ENCODE measurements around the gene IL10.

Gene IL10

GRCh38 chr1:206778031-206778430, 5.7 kb upstream of the IL10 start:
- Mint-ChIP-seq H3K36me3 (ENCODE audit: low read depth) (no peaks in the 10 kb centered on the region), H3K27me3 (ENCODE audit: low read depth) (peaks cover 9% of the 10 kb centered on the region), H3K27ac (no peak overlapping the region), H3K9me3 (no peaks in the 10 kb centered on the region), H3K4me1 (no peaks in the 10 kb centered on the region), H3K4me3 (no peak overlapping the region)
- no peak for TF ChIP-seq CTCF (IDR thresholded peaks at IDR 0.05; ENCODE audit: unreplicated experiment in 3 of 3)

GRCh38 chr1:206776229-206776628, 3.9 kb upstream of the IL10 start:
- peaks cover 15% of the 10 kb centered on the region for H3K4me1 Mint-ChIP-seq
- no peak overlapping the region for H3K4me3 Mint-ChIP-seq
- TF ChIP-seq CTCF (IDR thresholded peaks at IDR 0.05; ENCODE audit: unreplicated experiment in 3 of 3): no peak
- H3K27me3 Mint-ChIP-seq (ENCODE audit: low read depth): peaks cover 13% of the 10 kb centered on the region
- H3K27ac Mint-ChIP-seq: no peak overlapping the region
- H3K9me3 Mint-ChIP-seq: no peaks in the 10 kb centered on the region
- no peaks in the 10 kb centered on the region for H3K36me3 Mint-ChIP-seq (ENCODE audit: low read depth)

DNA sequence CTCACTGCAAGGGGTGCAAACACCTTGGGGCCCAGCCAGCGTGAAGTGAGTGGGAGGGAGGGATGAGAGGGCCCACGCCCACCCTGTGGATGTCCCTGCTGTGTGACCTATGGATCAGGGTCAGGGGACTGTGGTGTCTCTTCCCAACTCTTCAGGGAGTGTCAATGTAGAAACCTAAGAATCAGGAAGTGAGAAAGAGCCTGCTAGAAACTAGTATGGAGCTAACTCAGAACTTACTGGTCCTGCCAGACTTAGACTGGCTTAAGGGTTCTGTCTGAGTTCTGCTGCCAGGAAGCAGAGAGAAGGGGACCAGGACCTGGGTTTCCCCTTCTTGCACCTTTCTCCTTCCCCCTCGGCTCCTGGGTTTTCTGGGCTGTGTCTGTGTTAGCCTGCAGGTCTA, 1.8 kb upstream of the IL10 start:
- Mint-ChIP-seq H3K27ac (no peak overlapping the region), H3K4me1 (peaks cover 33% of the 10 kb centered on the region), H3K4me3 (no peak overlapping the region), H3K9me3 (no peaks in the 10 kb centered on the region), H3K36me3 (ENCODE audit: low read depth) (no peaks in the 10 kb centered on the region), H3K27me3 (ENCODE audit: low read depth) (peaks cover 21% of the 10 kb centered on the region)
- TF ChIP-seq CTCF (IDR thresholded peaks at IDR 0.05; ENCODE audit: unreplicated experiment in 3 of 3): no peak

GRCh38 chr1:206771338-206771692, 979 bp downstream of the IL10 start:
- peak overlapping the region in 2 of 3 experiments; percentile 48 to 73 for H3K27ac Mint-ChIP-seq
- peaks cover 33% of the 10 kb centered on the region for H3K4me1 Mint-ChIP-seq
- no peaks in the 10 kb centered on the region for H3K9me3 Mint-ChIP-seq
- peaks cover 18% of the 10 kb centered on the region for H3K27me3 Mint-ChIP-seq (ENCODE audit: low read depth)
- H3K4me3 Mint-ChIP-seq: peak overlapping the region in 1 of 3 experiments; percentile 25
- no peak for TF ChIP-seq CTCF (IDR thresholded peaks at IDR 0.05; ENCODE audit: unreplicated experiment in 3 of 3)
- no peaks in the 10 kb centered on the region for H3K36me3 Mint-ChIP-seq (ENCODE audit: low read depth)

GRCh38 chr1:206770531-206771337, 1.6 kb downstream of the IL10 start, which contains the start of gene IL19:
TSS of gene IL19 (plus strand) at chr1:206770773. CDS start at chr1:206836663, 65,890 bp downstream.
- Mint-ChIP-seq H3K9me3 (no peaks in the 10 kb centered on the region), H3K4me3 (peak within 1 kb of the TSS in 2 of 3 experiments; percentile 28 to 37), H3K4me1 (peaks cover 33% of the 10 kb centered on the region), H3K27ac (peak within 1 kb of the TSS; percentile 48 to 73 (median 66)), H3K36me3 (ENCODE audit: low read depth) (no peaks in the 10 kb centered on the region), H3K27me3 (ENCODE audit: low read depth) (peaks cover 18% of the 10 kb centered on the region)
- TF ChIP-seq CTCF (IDR thresholded peaks at IDR 0.05; ENCODE audit: unreplicated experiment in 3 of 3): no peak

DNA sequence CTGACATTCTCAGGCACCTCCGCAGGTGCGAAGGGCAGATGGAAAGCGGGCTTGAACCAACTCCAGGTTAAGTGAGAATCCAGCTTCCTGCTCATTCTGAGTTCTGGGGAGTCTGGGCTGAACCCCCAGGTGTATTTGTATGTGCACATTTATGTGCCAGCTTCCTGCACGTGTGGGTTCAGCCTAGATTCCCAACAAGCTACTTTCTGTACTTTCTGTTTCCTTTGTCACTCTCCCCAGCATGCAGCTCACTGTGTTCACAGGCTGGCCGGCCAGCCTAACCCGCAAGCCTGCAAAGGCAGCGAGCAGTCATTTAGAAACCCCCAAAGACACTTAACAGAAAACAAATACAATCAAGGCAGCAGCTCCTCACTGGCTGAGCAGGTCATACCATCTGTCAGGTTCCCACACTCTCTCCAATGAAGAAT, 3.0 kb downstream of the IL10 start:
- Mint-ChIP-seq H3K27me3 (ENCODE audit: low read depth) (peaks cover 18% of the 10 kb centered on the region), H3K4me1 (peaks cover 33% of the 10 kb centered on the region), H3K4me3 (no peak overlapping the region), H3K36me3 (ENCODE audit: low read depth) (no peaks in the 10 kb centered on the region), H3K27ac (peak overlapping the region in 1 of 3 experiments; percentile 73), H3K9me3 (no peaks in the 10 kb centered on the region)
- no peak for TF ChIP-seq CTCF (IDR thresholded peaks at IDR 0.05; ENCODE audit: unreplicated experiment in 3 of 3)

Data from nephron (organoid).